ENCODE measurements around the gene CTDNEP1. TPM values are rescaled to one million over a fixed set of nuclear protein-coding genes. Genes with fewer than 3 reads are reported as not detected.

The CTDNEP1 gene
- total RNA-seq, 1 donor from 2014 or later = 103 TPM

GRCh38 chr17:7260651-7261378 lies 9.3 kb upstream of the CTDNEP1 start:
- DNase-seq (ENCODE audit: low read depth) (no peak), FAIRE-seq (no peak)
- peaks cover 14% of the 10 kb centered on the region for H3K27me3 ChIP-seq (ENCODE audit: insufficient read depth, low read length)
- Mint-ChIP-seq H3K4me3 (ENCODE audit: unreplicated experiment) (no peak overlapping the region), H3K27me3 (ENCODE audit: low read depth, unreplicated experiment) (peaks cover 14% of the 10 kb centered on the region), H3K27ac (ENCODE audit: unreplicated experiment) (no peak overlapping the region), H3K9me3 (ENCODE audit: unreplicated experiment) (no peaks in the 10 kb centered on the region), H3K36me3 (ENCODE audit: low read depth, unreplicated experiment) (peaks cover 13% of the 10 kb centered on the region), H3K4me1 (ENCODE audit: low read depth, unreplicated experiment) (no peaks in the 10 kb centered on the region)
- peak overlapping the region; percentile 23 for H3K9ac ChIP-seq (ENCODE audit: low read length)
- no peaks in the 10 kb centered on the region for H4K20me1 ChIP-seq (ENCODE audit: insufficient read depth, low read length)
- no peaks in the 10 kb centered on the region for H3K36me3 ChIP-seq (ENCODE audit: insufficient read depth, low read length)
- H3K79me2 ChIP-seq (ENCODE audit: insufficient read depth, low read length) = no peaks in the 10 kb centered on the region
- no peaks in the 10 kb centered on the region for H3K9me3 ChIP-seq (ENCODE audit: insufficient read depth, low read depth, low read length)
- H3K4me1 ChIP-seq (ENCODE audit: insufficient read depth, low read length) = peaks cover 12% of the 10 kb centered on the region
- TF ChIP-seq EZH2 (IDR thresholded peaks at IDR 0.05; ENCODE audit: insufficient read depth, low read length) (no peak), CTCF (IDR thresholded peaks at IDR 0.05; ENCODE audit: insufficient read depth, low read depth, low read length) (no peak)
- peak overlapping the region; percentile 28 for H3K4me3 ChIP-seq (ENCODE audit: insufficient read depth, low read depth, low read length)
- H3K4me2 ChIP-seq (ENCODE audit: low read length) = peak overlapping the region; percentile 80
- H3K27ac ChIP-seq (ENCODE audit: low read depth, low read length) = no peak overlapping the region
- peak overlapping the region; percentile 41 for H2AFZ ChIP-seq (ENCODE audit: low read depth, low read length)

- TF ChIP-seq EZH2 (IDR thresholded peaks at IDR 0.05; ENCODE audit: insufficient read depth, low read length) = no peak
- TF ChIP-seq CTCF (IDR thresholded peaks at IDR 0.05; ENCODE audit: insufficient read depth, low read depth, low read length) = no peak
- Histone ChIP-seq H3K79me2 (ENCODE audit: insufficient read depth, low read length) (no peaks in the 10 kb centered on the region), H3K27me3 (ENCODE audit: insufficient read depth, low read length) (peaks cover 14% of the 10 kb centered on the region), H3K4me2 (ENCODE audit: low read length) (no peak overlapping the region), H3K9ac (ENCODE audit: low read length) (no peak overlapping the region), H4K20me1 (ENCODE audit: insufficient read depth, low read length) (no peaks in the 10 kb centered on the region), H3K4me1 (ENCODE audit: insufficient read depth, low read length) (peaks cover 12% of the 10 kb centered on the region), H3K4me3 (ENCODE audit: insufficient read depth, low read depth, low read length) (no peak overlapping the region), H3K9me3 (ENCODE audit: insufficient read depth, low read depth, low read length) (no peaks in the 10 kb centered on the region), H3K27ac (ENCODE audit: low read depth, low read length) (no peak overlapping the region), H2AFZ (ENCODE audit: low read depth, low read length) (no peak overlapping the region), H3K36me3 (ENCODE audit: insufficient read depth, low read length) (no peaks in the 10 kb centered on the region)
- DNase-seq (ENCODE audit: low read depth) (no peak), FAIRE-seq (no peak)
- H3K4me1 Mint-ChIP-seq (ENCODE audit: low read depth, unreplicated experiment) = no peaks in the 10 kb centered on the region
- H3K27me3 Mint-ChIP-seq (ENCODE audit: low read depth, unreplicated experiment) = peaks cover 14% of the 10 kb centered on the region
- H3K9me3 Mint-ChIP-seq (ENCODE audit: unreplicated experiment) = no peaks in the 10 kb centered on the region
- H3K36me3 Mint-ChIP-seq (ENCODE audit: low read depth, unreplicated experiment) = peaks cover 13% of the 10 kb centered on the region
- H3K27ac Mint-ChIP-seq (ENCODE audit: unreplicated experiment) = no peak overlapping the region
- H3K4me3 Mint-ChIP-seq (ENCODE audit: unreplicated experiment) = peak overlapping the region; percentile 45
Measured at GRCh38 chr17:7260151-7260550, 8.6 kb upstream of the CTDNEP1 start.

GRCh38 chr17:7259555-7259889 lies 8.0 kb upstream of the CTDNEP1 start:
- H3K4me1 Mint-ChIP-seq (ENCODE audit: low read depth, unreplicated experiment) = no peaks in the 10 kb centered on the region

More at GRCh38 chr17:7259555-7259889, 8.0 kb upstream of the CTDNEP1 start:
- TF ChIP-seq CTCF (IDR thresholded peaks at IDR 0.05; ENCODE audit: insufficient read depth, low read depth, low read length) (no peak), EZH2 (IDR thresholded peaks at IDR 0.05; ENCODE audit: insufficient read depth, low read length) (no peak)
- no peaks in the 10 kb centered on the region for H4K20me1 ChIP-seq (ENCODE audit: insufficient read depth, low read length)
- H3K9ac ChIP-seq (ENCODE audit: low read length) = no peak overlapping the region
- FAIRE-seq (no peak), DNase-seq (ENCODE audit: low read depth) (no peak)
- H3K27ac ChIP-seq (ENCODE audit: low read depth, low read length) = no peak overlapping the region
- no peaks in the 10 kb centered on the region for H3K79me2 ChIP-seq (ENCODE audit: insufficient read depth, low read length)
- H3K27me3 Mint-ChIP-seq (ENCODE audit: low read depth, unreplicated experiment) = peaks cover 14% of the 10 kb centered on the region
- H3K36me3 ChIP-seq (ENCODE audit: insufficient read depth, low read length) = peaks cover 5% of the 10 kb centered on the region
- H3K27me3 ChIP-seq (ENCODE audit: insufficient read depth, low read length) = peaks cover 14% of the 10 kb centered on the region
- peaks cover 15% of the 10 kb centered on the region for H3K36me3 Mint-ChIP-seq (ENCODE audit: low read depth, unreplicated experiment)
- H2AFZ ChIP-seq (ENCODE audit: low read depth, low read length) = no peak overlapping the region
- H3K9me3 Mint-ChIP-seq (ENCODE audit: unreplicated experiment) = no peaks in the 10 kb centered on the region
- no peaks in the 10 kb centered on the region for H3K9me3 ChIP-seq (ENCODE audit: insufficient read depth, low read depth, low read length)
- no peak overlapping the region for H3K27ac Mint-ChIP-seq (ENCODE audit: unreplicated experiment)
- H3K4me3 Mint-ChIP-seq (ENCODE audit: unreplicated experiment) = no peak overlapping the region
- H3K4me1 ChIP-seq (ENCODE audit: insufficient read depth, low read length) = peaks cover 12% of the 10 kb centered on the region
- H3K4me3 ChIP-seq (ENCODE audit: insufficient read depth, low read depth, low read length) = no peak overlapping the region
- H3K4me2 ChIP-seq (ENCODE audit: low read length) = no peak overlapping the region

Data from astrocyte (in vitro differentiated cells and primary cell).